PFSK-1 (cell line): ENCODE results near the gene VWC2.

Experiments used
- FOXP2 ChIP-seq: optimal IDR thresholded peaks from 2 replicates; pipeline ENCODE3; 2011; ENCODE audit warnings: borderline replicate concordance, control low read depth, inconsistent platforms; ENCODE audit not compliant: insufficient read depth; ENCODE audit errors: extremely low read length, extremely low read depth
- POLR2AphosphoS5 ChIP-seq: IDR thresholded peaks from 2 replicates; pipeline ENCODE4 v1.6.1; 2012; ENCODE audit warnings: low read depth, mild to moderate bottlenecking, control low read depth, low read length, moderate library complexity
- REST ChIP-seq, 2 experiments: IDR thresholded peaks; 2 replicates each; pipeline versions ENCODE4 v1.6.1 to v1.8.0; 2011 to 2012; ENCODE audit warnings: low read depth in 2 of 2, low read length in 2 of 2, control low read depth in 1 of 2, inconsistent platforms in 1 of 2, mild to moderate bottlenecking in 1 of 2, moderate library complexity in 1 of 2; ENCODE audit not compliant: insufficient read depth in 1 of 2
- SIN3A ChIP-seq: IDR thresholded peaks from 2 replicates; pipeline ENCODE4 v1.6.1; 2012; ENCODE audit warnings: mild to moderate bottlenecking, low read length, moderate library complexity, borderline replicate concordance; ENCODE audit not compliant: insufficient read depth
- TAF1 ChIP-seq: IDR thresholded peaks from 2 replicates; pipeline ENCODE4 v1.6.1; 2012; ENCODE audit warnings: low read length, control low read depth, borderline replicate concordance; ENCODE audit not compliant: insufficient read depth

VWC2 gene

GRCh38 chr7:49878627-49879026, 105.2 kb downstream of the VWC2 start:
- TF ChIP-seq FOXP2 (no peak), SIN3A (no peak), TAF1 (no peak), POLR2AphosphoS5 (no peak), REST (IDR thresholded peaks at IDR 0.05; ENCODE audit: insufficient read depth in 1 of 2, low read depth in 2 of 2, low read length in 2 of 2) (no peak)

- TF ChIP-seq FOXP2 (no peak), SIN3A (no peak), POLR2AphosphoS5 (no peak), TAF1 (no peak), REST (IDR thresholded peaks at IDR 0.05; ENCODE audit: insufficient read depth in 1 of 2, low read depth in 2 of 2, low read length in 2 of 2) (no peak)
Measured at GRCh38 chr7:49883933-49884332, 110.5 kb downstream of the VWC2 start.

- TF ChIP-seq FOXP2 (no peak), REST (IDR thresholded peaks at IDR 0.05; ENCODE audit: insufficient read depth in 1 of 2, low read depth in 2 of 2, low read length in 2 of 2) (no peak), POLR2AphosphoS5 (no peak), TAF1 (no peak), SIN3A (no peak)
Measured at GRCh38 chr7:49885593-49886285, 112.3 kb downstream of the VWC2 start.

- TF ChIP-seq REST (IDR thresholded peaks at IDR 0.05; ENCODE audit: insufficient read depth in 1 of 2, low read depth in 2 of 2, low read length in 2 of 2) (no peak), FOXP2 (no peak), SIN3A (no peak), TAF1 (no peak), POLR2AphosphoS5 (no peak)
Measured at GRCh38 chr7:49892481-49892880, 119.0 kb downstream of the VWC2 start.

GRCh38 chr7:49893131-49893530, 119.7 kb downstream of the VWC2 start:
- TF ChIP-seq FOXP2 (no peak), TAF1 (no peak), REST (IDR thresholded peaks at IDR 0.05; ENCODE audit: insufficient read depth in 1 of 2, low read depth in 2 of 2, low read length in 2 of 2) (no peak), POLR2AphosphoS5 (no peak), SIN3A (no peak)
